NCI-H2081 treated with DMSO at 0.1 percent for 48 hours (cell line): ENCODE data around the gene TIMM23.

Experiments used
- DNase-seq: peaks from one replicate; lab custom pipeline; 2025; lab: John Stamatoyannopoulos, UW

Gene TIMM23

DNA sequence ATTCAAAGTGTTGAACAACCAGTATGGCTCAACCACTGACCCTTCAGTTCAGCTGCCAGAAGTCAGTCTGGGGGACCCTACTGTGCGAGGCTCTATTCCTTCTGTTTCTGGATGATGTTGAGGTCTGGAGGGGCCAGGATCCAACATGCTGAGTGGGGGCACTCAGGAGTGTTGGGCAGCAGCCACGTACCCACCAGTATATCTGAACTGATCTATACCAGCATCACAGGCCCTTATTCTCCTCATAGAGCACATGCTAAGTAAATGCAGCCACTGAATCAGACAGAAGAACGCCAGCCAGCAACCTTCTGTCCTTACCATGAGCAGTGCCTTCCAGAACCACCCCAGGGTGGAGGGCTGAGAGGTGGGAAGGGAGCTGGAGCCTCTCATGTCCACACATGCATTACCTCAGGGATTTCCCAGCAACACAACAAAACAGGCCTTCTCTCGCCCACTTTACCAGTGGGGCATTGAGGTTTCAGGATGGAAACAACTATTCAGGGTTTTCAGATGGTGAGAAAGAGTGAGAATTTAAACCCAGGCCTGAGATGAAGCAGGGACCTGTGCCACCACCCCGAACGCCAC, 80.6 kb downstream of the TIMM23 start:
- DNase-seq = no peak
